Spleen (tissue), 7 donors: ENCODE data around the gene MYOF.

Experiments
- POLR2AphosphoS5 ChIP-seq, 3 donors: sonication (generic); formaldehyde crosslinking; IDR thresholded peaks; one replicate each; pipeline ENCODE4 v1.5.1; 2017; ENCODE audit warnings: antibody characterized with exemption in 3 of 3
- TF ChIP-seq, protein P1 (sequence below), 11 experiments: fragments of 200-600 bp in 7 of 11; fragments of 450-650 bp in 4 of 11; sonication (generic) in 4 of 11; IDR thresholded peaks in 8 of 11; conservative IDR thresholded peaks in 3 of 11; 1 replicate in 7 of 11; 2 replicates in 4 of 11; pipeline versions ENCODE4 v1.4.0 to v1.8.0; 2016 to 2021; ENCODE audit warnings: antibody characterized with exemption in 11 of 11, inconsistent platforms in 4 of 11, mild to moderate bottlenecking in 1 of 11
- donor health status: DM: no; HTN: no; CAD: no; lungs with moderate emphysema.
- donor health status: DM: no; HTN: no; CAD: no.
- donor health status: DM: no; HTN: no; CAD: no.

DNA sequence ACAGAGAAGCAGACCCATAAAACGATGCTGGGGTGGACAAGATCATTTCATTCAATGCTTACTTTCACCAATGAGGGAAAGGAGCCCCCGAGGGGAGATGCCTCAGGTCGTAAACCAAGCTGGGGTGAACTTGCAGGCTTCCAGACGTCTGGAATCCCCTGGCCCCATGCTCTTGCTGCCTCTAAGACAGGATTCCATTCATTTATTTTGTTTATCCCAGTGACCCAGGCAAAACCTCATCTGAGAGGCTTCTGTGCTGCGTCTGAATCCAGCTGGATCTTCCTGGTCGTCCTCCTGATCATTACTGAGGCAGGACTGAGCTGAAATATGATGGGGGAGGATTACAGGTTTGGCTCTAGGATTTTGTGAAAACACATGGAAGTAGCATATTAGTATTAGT, 182.9 kb downstream of the MYOF start:
- TF ChIP-seq, protein P1, sequence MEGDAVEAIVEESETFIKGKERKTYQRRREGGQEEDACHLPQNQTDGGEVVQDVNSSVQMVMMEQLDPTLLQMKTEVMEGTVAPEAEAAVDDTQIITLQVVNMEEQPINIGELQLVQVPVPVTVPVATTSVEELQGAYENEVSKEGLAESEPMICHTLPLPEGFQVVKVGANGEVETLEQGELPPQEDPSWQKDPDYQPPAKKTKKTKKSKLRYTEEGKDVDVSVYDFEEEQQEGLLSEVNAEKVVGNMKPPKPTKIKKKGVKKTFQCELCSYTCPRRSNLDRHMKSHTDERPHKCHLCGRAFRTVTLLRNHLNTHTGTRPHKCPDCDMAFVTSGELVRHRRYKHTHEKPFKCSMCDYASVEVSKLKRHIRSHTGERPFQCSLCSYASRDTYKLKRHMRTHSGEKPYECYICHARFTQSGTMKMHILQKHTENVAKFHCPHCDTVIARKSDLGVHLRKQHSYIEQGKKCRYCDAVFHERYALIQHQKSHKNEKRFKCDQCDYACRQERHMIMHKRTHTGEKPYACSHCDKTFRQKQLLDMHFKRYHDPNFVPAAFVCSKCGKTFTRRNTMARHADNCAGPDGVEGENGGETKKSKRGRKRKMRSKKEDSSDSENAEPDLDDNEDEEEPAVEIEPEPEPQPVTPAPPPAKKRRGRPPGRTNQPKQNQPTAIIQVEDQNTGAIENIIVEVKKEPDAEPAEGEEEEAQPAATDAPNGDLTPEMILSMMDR (IDR thresholded peaks at IDR 0.05 in 8 of 11, conservative IDR thresholded peaks at IDR 0.05 in 3 of 11): no peak
- TF ChIP-seq POLR2AphosphoS5 (IDR thresholded peaks at IDR 0.05): no peak
